ENCODE data around the gene LIX1.

DNA sequence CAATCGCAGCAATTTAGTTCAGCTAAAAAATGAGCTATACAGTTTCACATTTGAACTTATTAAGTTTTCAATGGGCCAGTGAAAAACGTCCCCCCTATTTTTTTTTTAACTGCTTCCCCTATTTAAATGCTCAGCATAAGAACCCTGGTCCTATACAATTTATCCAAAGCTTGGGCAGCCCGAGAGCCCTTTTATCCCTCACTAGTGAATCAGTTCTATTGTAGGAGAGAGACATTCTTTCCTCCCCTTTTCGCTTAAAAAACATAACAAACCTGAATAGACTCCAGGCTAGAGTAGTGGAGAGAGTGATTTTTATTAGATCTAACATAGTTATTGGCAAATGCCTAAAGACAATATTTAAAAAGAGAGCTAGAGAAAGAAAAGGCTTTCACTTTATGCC, 1.4 kb downstream of the LIX1 start:
- TF ChIP-seq, protein P1, sequence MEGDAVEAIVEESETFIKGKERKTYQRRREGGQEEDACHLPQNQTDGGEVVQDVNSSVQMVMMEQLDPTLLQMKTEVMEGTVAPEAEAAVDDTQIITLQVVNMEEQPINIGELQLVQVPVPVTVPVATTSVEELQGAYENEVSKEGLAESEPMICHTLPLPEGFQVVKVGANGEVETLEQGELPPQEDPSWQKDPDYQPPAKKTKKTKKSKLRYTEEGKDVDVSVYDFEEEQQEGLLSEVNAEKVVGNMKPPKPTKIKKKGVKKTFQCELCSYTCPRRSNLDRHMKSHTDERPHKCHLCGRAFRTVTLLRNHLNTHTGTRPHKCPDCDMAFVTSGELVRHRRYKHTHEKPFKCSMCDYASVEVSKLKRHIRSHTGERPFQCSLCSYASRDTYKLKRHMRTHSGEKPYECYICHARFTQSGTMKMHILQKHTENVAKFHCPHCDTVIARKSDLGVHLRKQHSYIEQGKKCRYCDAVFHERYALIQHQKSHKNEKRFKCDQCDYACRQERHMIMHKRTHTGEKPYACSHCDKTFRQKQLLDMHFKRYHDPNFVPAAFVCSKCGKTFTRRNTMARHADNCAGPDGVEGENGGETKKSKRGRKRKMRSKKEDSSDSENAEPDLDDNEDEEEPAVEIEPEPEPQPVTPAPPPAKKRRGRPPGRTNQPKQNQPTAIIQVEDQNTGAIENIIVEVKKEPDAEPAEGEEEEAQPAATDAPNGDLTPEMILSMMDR (IDR thresholded peaks at IDR 0.05) = no peak
- TF ChIP-seq POLR2AphosphoS5 (IDR thresholded peaks at IDR 0.05) = no peak
- TF ChIP-seq POLR2A (IDR thresholded peaks at IDR 0.05) = no peak

Measured in prostate gland (tissue), 2 donors.